ENCODE data around the gene TTLL1. TPM values are rescaled to one million over a fixed set of nuclear protein-coding genes. Genes with fewer than 3 reads are reported as not detected.
A peak's percentile ranks its signal among the peaks of the same experiment; 100 is the strongest.

TTLL1 gene
- total and polyA plus RNA-seq, 4 donors = 0.50 to 2.2 (median 1.1) TPM

DNA sequence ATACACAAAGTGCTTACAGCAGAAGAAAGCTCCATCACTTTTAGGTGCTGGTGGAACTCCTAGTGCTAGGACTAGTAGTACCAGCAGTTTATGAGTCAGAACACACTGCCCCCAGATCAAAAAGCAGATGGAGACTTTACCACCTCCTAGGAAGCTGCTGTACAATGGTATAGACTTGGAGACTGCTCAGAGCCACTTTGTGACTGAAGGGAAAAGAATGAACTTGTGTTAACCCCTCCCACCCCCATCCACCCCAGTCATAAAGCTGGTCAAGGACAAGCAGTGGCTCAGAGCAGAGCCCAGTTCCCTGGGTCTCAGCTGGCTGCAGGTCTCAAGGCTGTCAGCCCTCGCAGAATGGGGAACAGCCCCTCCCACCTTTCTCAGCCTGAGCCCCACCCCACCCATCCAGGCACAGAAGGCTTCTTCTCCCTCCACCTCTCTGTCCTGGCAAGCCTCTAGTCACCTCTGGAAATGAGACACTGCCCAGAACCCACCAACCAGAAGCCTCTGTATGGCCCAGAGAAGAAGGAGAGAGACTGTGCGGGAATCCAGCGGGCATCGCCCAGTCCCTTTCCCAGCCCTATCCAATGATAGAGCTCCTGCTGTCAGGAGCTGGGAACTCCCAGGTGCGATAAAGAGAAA, 98.1 kb downstream of the TTLL1 start (continued):
- TF ChIP-seq EGR1 (IDR thresholded peaks at IDR 0.05; ENCODE audit: low read depth in 2 of 2) (no peak), TAF1 (conservative IDR thresholded peaks at IDR 0.05) (no peak), HNF4G (IDR thresholded peaks at IDR 0.05) (no peak), JUND (IDR thresholded peaks at IDR 0.05) (no peak), FOXA1 (IDR thresholded peaks at IDR 0.05) (no peak)

DNA sequence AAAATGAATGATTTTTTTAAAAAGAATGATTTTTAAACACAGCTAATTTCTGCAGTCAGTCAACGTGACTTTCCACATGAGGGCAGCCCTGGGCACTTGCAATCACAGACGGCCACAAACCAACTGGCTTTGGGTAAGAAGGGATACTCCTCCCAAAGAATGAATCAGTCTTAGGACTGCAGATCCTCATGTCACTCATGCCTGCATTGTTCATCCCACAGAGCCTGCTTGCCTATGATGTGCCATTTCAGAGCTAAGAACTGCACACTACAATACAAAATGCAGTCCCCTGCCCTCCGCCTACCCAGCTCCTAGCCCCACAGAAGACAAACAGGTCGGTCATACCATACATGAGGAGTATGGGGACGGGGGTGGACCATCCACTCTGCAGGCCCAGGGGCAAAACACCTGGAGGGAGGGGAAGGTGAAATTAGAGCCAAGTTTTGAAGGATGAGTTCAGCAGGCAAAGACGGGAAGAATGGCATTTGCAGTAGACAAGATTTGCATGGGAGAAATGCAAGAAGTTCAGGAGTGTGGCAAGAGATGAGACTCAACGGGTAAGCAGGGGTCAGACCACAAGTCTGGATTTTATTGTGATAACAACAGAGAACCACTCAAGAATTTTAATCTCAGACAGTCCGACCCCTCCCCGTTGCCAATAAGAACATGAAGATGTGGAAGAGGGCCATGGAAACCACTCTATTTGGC, 98.9 kb downstream of the TTLL1 start:
- peaks cover 13 to 20% (median 17%) of the 10 kb centered on the region in 4 donors for H3K4me1 ChIP-seq (ENCODE audit: control insufficient read depth in 4 of 4, insufficient read depth in 4 of 4, low read length in 3 of 4)

More for the DNA sequence above, 98.9 kb downstream of the TTLL1 start:
- Histone ChIP-seq H3K9ac (ENCODE audit: low read depth in 1 of 2, low read length in 2 of 2) (no peak overlapping the region), H3K36me3 (ENCODE audit: control insufficient read depth in 4 of 4, insufficient read depth in 3 of 4, low read depth in 1 of 4, low read length in 3 of 4) (peaks cover 0 to 1% (median 0%) of the 10 kb centered on the region in 4 donors), H3K4me3 (ENCODE audit: low read depth in 1 of 3, low read length in 3 of 3) (no peak overlapping the region), H3K27me3 (ENCODE audit: control insufficient read depth in 4 of 4, insufficient read depth in 4 of 4, low read length in 3 of 4) (no peaks in the 10 kb centered on the region), H3K27ac (ENCODE audit: low read depth in 1 of 2, low read length in 2 of 2) (no peak overlapping the region), H3K9me3 (ENCODE audit: control insufficient read depth in 4 of 4, low read length in 3 of 4) (no peaks in the 10 kb centered on the region)
- DNase-seq (ENCODE audit: low spot score) = no peak
- 82% methylated on average over 9 of the region's 9 CpGs for WGBS
- TF ChIP-seq NR2F2 (IDR thresholded peaks at IDR 0.05) (no peak), RAD21 (IDR thresholded peaks at IDR 0.05) (peak; percentile 57 to 67)

Other genes with a start within 250 kb of the TTLL1 start
- gene ARFGAP3, start 232.1 kb downstream of the TTLL1 start, total RNA-seq = 10 to 100 TPM; 19.5 to 55.1 TPM
- 10 to 100 TPM; 18.2 to 35.6 TPM for gene ARFGAP3, start 232.1 kb downstream of the TTLL1 start, polyA plus RNA-seq
- gene PACSIN2, start 74.2 kb downstream of the TTLL1 start, total RNA-seq = 10 to 100 TPM; 15.4 to 31.4 TPM
- gene PACSIN2, start 74.2 kb downstream of the TTLL1 start, polyA plus RNA-seq = 10 to 100 TPM in 1 of 2 donors, 1 to 10 TPM in 1; 9.1 to 18.6 TPM
- under 1 TPM in 1 of 2 donors, not detected in 1; 0.33 TPM for gene BIK, start 21.4 kb upstream of the TTLL1 start, total RNA-seq
- gene BIK, start 21.4 kb upstream of the TTLL1 start, polyA plus RNA-seq = under 1 TPM; 0.23 to 0.89 TPM
- 10 to 100 TPM in 1 of 2 donors, 1 to 10 TPM in 1; 8.3 to 14.0 TPM for gene MCAT, start 54.0 kb upstream of the TTLL1 start, total RNA-seq
- gene MCAT, start 54.0 kb upstream of the TTLL1 start, polyA plus RNA-seq = 10 to 100 TPM; 15.5 to 22.6 TPM
- 10 to 100 TPM; 27.6 to 30.1 TPM for gene TSPO, start 62.2 kb upstream of the TTLL1 start, total RNA-seq
- gene TSPO, start 62.2 kb upstream of the TTLL1 start, polyA plus RNA-seq = 10 to 100 TPM; 50.3 to 61.9 TPM
- gene TTLL12, start 97.7 kb upstream of the TTLL1 start, total RNA-seq = 10 to 100 TPM; 19.6 to 43.9 TPM
- 10 to 100 TPM; 13.7 to 21.4 TPM for gene TTLL12, start 97.7 kb upstream of the TTLL1 start, polyA plus RNA-seq

All from liver (tissue), 9 donors.